MM.1S (cell line): ENCODE measurements around the gene DIS3L2.

ENCODE experiments used
- EZH2 ChIP-seq: fragments of 300-600 bp; sonication (generic); optimal IDR thresholded peaks from 2 replicates; pipeline ENCODE3; 2017; ENCODE audit warnings: low read depth, mild to moderate bottlenecking, antibody characterized with exemption, low read length, mixed read lengths
- EZH2phosphoT487 ChIP-seq: fragments of 300-600 bp; sonication (generic); IDR thresholded peaks from 2 replicates; pipeline ENCODE4 v1.6.1; 2018; ENCODE audit warnings: antibody characterized with exemption, low read length
- TF ChIP-seq, protein P1 (sequence below): fragments of 300-600 bp; sonication (generic); IDR thresholded peaks from 2 replicates; pipeline ENCODE4 v1.5.1; 2016; ENCODE audit warnings: antibody characterized with exemption, low read length, mixed read lengths

DNA sequence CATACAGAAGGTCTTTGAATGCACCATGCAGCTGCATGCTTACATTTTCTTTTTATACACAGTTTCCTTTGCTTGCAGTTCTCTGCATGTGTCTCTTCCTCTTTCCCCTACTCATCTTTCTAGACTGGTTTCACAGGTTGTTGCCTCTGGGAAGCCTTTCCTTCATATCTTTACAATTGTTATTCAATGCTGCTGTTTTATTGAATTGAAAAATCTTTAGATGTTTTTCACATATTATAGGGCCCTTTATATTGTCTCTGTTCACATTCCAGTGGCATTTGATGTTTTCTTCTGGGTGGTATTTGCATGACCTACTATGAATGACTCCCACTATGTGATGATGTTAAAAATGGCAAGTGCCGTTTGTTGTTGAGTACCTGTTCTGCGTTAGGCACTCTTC lies 91.1 kb downstream of the DIS3L2 start:
- TF ChIP-seq, protein P1, sequence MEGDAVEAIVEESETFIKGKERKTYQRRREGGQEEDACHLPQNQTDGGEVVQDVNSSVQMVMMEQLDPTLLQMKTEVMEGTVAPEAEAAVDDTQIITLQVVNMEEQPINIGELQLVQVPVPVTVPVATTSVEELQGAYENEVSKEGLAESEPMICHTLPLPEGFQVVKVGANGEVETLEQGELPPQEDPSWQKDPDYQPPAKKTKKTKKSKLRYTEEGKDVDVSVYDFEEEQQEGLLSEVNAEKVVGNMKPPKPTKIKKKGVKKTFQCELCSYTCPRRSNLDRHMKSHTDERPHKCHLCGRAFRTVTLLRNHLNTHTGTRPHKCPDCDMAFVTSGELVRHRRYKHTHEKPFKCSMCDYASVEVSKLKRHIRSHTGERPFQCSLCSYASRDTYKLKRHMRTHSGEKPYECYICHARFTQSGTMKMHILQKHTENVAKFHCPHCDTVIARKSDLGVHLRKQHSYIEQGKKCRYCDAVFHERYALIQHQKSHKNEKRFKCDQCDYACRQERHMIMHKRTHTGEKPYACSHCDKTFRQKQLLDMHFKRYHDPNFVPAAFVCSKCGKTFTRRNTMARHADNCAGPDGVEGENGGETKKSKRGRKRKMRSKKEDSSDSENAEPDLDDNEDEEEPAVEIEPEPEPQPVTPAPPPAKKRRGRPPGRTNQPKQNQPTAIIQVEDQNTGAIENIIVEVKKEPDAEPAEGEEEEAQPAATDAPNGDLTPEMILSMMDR = no peak
- TF ChIP-seq EZH2phosphoT487 = no peak
- no peak for TF ChIP-seq EZH2
